ENCODE measurements around the gene TTC17.
A peak's percentile ranks its signal among the peaks of the same experiment; 100 is the strongest.

Gene TTC17

DNA sequence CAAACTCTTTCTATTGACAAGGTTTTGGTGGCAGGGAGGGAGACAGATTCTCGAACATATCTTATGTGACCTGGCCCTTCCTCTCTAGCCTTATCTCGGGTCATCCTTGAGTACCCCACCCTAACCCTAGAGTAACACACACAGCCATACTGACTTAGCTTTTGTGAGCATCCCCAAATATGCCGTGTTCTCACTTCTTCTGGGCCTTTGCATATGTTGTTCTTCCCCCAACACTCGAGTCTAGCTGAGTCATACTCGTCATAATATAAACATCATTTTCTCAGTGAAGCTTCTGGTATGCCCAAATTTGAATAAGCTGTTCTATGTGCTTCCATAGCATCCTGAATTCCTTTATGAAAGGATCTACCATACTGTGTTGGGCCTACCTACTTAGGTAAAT is 8.0 kb downstream of the TTC17 start:
- peak; percentile 54 for DNase-seq (ENCODE audit: low read depth)
- no peak overlapping the region for H3K4me3 ChIP-seq (ENCODE audit: low read depth, low read length)
- TF ChIP-seq, protein P1, sequence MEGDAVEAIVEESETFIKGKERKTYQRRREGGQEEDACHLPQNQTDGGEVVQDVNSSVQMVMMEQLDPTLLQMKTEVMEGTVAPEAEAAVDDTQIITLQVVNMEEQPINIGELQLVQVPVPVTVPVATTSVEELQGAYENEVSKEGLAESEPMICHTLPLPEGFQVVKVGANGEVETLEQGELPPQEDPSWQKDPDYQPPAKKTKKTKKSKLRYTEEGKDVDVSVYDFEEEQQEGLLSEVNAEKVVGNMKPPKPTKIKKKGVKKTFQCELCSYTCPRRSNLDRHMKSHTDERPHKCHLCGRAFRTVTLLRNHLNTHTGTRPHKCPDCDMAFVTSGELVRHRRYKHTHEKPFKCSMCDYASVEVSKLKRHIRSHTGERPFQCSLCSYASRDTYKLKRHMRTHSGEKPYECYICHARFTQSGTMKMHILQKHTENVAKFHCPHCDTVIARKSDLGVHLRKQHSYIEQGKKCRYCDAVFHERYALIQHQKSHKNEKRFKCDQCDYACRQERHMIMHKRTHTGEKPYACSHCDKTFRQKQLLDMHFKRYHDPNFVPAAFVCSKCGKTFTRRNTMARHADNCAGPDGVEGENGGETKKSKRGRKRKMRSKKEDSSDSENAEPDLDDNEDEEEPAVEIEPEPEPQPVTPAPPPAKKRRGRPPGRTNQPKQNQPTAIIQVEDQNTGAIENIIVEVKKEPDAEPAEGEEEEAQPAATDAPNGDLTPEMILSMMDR (conservative IDR thresholded peaks at IDR 0.05; ENCODE audit: low read depth, low read length) = no peak

DNA sequence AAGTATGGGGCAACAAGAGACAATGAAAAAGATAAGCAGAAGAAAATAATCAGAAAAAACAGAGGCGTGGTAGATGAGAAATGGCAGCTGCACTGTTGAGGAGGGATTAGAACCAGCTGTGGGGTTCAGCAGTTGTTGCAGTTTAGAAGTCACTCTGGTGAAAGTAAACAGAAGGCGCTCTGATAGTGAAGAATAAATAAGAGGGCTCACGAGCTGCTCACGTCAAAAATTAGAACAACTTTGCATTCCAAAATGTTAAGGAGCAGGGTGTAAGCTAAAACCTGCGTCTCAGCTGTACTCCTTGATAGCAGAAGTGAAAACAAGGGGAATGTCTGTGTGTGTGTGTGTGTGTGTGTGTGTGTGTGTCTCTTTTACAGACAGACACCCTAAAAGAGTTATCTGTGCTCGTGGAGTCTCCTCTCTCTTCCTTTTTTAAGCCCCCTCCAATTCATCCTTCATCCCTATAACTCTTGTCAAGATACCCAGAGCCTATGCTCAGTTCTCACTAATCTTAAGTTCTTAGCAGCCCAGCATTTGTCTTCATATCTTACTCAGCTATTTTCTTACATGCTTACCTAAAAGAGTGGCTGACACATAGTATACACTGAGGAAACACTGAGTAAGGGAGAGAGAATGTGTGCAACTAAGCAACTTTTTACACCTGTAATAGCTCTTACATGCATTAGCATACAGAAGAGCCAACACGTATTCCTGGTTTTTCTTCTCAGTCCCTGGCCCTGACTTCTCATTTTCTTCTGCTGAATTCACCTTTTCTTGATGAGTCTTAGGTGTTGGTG is 8.9 kb downstream of the TTC17 start:
- H3K4me3 ChIP-seq (ENCODE audit: low read depth, low read length) = no peak overlapping the region
- no peak for DNase-seq (ENCODE audit: low read depth)
- TF ChIP-seq, protein P1 (conservative IDR thresholded peaks at IDR 0.05; ENCODE audit: low read depth, low read length) = no peak

DNA sequence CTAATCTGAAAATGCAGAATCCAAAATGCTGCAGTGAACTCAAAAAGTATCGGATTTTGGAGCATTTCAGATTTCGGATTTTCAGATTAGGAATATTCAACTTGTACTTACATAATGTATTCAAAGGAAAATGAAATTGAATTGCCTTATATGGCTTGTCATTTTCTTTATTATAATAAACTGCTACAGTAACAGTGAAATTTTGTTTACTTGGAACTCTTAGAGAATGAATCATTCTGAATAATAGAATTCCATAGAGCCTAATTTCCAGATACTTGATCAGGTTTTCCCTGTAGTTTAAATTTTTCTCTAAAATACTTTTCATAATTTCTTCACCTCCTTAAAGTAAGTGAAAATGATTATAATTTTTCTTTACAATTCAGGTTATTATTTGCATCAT is 17.3 kb downstream of the TTC17 start:
- no peak overlapping the region for H3K4me3 ChIP-seq (ENCODE audit: low read depth, low read length)
- TF ChIP-seq, protein P1 (conservative IDR thresholded peaks at IDR 0.05; ENCODE audit: low read depth, low read length) = no peak
- DNase-seq (ENCODE audit: low read depth) = no peak

DNA sequence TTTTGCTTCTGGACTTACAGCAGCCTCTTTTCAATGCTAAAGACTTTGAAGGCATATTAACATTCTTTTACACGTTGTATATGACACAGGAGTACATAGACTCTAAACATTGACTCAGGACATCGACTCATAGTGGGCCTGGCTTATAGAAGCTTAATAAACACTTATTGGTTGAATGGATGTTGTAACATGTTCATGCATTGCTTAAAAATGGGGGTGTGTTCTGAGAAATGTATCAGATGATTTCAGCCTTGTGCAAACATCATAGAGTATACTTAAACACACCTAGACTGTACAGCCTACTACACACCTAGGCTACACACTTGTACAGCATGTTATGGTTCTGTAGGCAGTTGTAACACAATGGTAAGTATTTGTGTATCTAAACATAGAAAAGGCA is 17.9 kb downstream of the TTC17 start:
- peak; percentile 81 for DNase-seq (ENCODE audit: low read depth)
- H3K4me3 ChIP-seq (ENCODE audit: low read depth, low read length) = no peak overlapping the region
- TF ChIP-seq, protein P1 (conservative IDR thresholded peaks at IDR 0.05; ENCODE audit: low read depth, low read length) = no peak

DNA sequence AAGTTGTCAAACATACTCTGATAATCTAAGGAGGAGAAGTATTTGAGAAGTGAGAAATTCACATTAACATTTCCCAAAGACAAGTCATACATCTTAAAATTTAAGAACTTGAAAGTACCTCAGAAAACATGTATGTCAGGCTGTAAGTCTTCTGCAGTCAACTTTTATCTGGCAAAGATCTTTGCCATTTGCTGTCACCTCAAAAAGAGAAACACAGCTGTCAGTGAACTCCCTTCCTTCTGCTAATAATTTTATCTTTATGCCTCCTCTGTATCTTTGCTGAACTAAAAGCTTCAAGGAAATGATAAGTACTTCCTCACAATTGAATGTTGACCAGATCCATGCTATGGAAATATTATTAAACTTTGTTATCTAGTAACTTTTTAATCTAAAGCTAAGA is 18.7 kb downstream of the TTC17 start:
- TF ChIP-seq, protein P1 (conservative IDR thresholded peaks at IDR 0.05; ENCODE audit: low read depth, low read length) = no peak
- DNase-seq (ENCODE audit: low read depth) = no peak
- no peak overlapping the region for H3K4me3 ChIP-seq (ENCODE audit: low read depth, low read length)

DNA sequence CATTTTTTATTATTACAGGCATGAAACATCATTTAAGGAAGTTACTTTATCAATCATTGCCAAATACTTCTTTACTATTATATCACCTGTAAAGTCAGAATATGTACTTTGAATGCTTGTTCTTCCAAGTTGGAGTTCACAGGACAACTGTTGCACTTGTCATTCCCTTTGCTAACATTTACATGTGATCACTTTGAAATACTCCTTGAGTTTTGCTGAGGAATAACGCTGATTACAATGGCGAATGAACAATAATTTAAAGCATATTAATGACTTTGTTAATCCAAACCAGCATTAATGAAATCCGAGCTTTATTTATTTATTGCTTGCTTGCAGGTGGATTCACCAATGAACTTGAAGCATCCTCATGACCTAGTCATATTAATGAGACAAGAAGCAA is 20.2 kb downstream of the TTC17 start:
- TF ChIP-seq, protein P1 (conservative IDR thresholded peaks at IDR 0.05; ENCODE audit: low read depth, low read length) = no peak
- DNase-seq (ENCODE audit: low read depth) = no peak
- no peak overlapping the region for H3K4me3 ChIP-seq (ENCODE audit: low read depth, low read length)

DNA sequence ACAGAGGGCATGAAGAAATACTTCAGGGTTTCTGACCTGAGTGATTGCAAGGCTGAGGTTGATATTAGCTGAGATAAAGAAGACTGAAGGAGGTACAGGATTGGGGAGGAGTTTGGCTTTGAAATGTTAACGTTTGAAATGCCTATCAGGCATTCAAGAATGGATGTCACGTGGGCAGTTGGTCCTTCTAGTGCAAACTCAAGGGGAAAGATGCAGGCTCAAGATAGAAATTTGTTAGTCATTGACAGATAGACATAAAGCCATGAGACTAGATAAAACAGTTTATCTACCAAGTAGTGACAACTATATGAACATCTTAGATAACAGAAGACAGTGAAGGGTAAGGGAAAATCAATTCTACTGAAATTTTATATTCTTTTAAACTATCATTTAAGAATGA is 23.1 kb downstream of the TTC17 start:
- TF ChIP-seq, protein P1 (conservative IDR thresholded peaks at IDR 0.05; ENCODE audit: low read depth, low read length) = no peak
- H3K4me3 ChIP-seq (ENCODE audit: low read depth, low read length) = no peak overlapping the region
- DNase-seq (ENCODE audit: low read depth) = no peak
